Motor neuron (in vitro differentiated cells): ENCODE data around the gene PCSK6. TPM values are rescaled to one million over a fixed set of nuclear protein-coding genes. Genes with fewer than 3 reads are reported as not detected.
"Not testable (repeated sequence)": the region's sequence is repeated elsewhere in the genome, so short reads cannot be mapped to it uniquely, and the experiment has no call there.

Experiments
- ATAC-seq, 8 experiments: fragments of 200-7000 bp; cut with Tn5 transposase; replicated peaks in 6 of 8; 2 replicates each; pipeline ENCODE4 v1.8.0; 2021; ENCODE audit warnings: mild to moderate bottlenecking in 8 of 8, moderate library complexity in 8 of 8
- H3K27ac ChIP-seq, 2 donors: fragments of 250-450 bp; sonication (Bioruptor Pico); 2 replicates each; pipeline ENCODE4 v1.9.0; 2021; ENCODE audit warnings: antibody characterized with exemption in 2 of 2, mild to moderate bottlenecking in 2 of 2, moderate library complexity in 1 of 2
- H3K4me1 ChIP-seq, 2 donors: fragments of 250-450 bp; sonication (Bioruptor Pico); replicated peaks in 1 of 2; 2 replicates each; pipeline ENCODE4 v1.6.1; 2021; ENCODE audit warnings: antibody characterized with exemption in 2 of 2, mild to moderate bottlenecking in 2 of 2, moderate library complexity in 1 of 2
- H3K4me3 ChIP-seq, 5 donors: fragments of 250-450 bp; sonication (Bioruptor Pico); 2 replicates each; pipeline ENCODE4 v1.9.0; 2021; ENCODE audit warnings: antibody characterized with exemption in 5 of 5, mild to moderate bottlenecking in 5 of 5, moderate library complexity in 4 of 5
- WGBS, 10 experiments: fragments of 450-650 bp; shearing (Covaris generic); methylation state at CpG; one replicate each; pipeline ENCODE4 v1.0.0; 2022; 5-methylcytosine and 5-hydroxymethylcytosine counted together
- in situ Hi-C, 9 experiments: fragments of 400-800 bp; cut with MboI; loops; one replicate each; pipeline ENCODE4 v1.15.0; 2021; ENCODE audit warnings: low sequenced_read_pairs in 9 of 9, low pct_unique_long_range_greater_than_20kb in 2 of 9; ENCODE audit not compliant: unreplicated experiment in 9 of 9
- total RNA-seq, 8 experiments: library from RNA; unstranded; fragments of 300-600 nt; gene quantifications; 2 replicates each; pipeline versions ENCODE4 v1.2.3 to v1.2.4, GENCODE V29; 2022

The PCSK6 gene
- total RNA-seq, 8 experiments from 2014 or later = 1.5 to 9.9 (median 3.7) TPM

DNA sequence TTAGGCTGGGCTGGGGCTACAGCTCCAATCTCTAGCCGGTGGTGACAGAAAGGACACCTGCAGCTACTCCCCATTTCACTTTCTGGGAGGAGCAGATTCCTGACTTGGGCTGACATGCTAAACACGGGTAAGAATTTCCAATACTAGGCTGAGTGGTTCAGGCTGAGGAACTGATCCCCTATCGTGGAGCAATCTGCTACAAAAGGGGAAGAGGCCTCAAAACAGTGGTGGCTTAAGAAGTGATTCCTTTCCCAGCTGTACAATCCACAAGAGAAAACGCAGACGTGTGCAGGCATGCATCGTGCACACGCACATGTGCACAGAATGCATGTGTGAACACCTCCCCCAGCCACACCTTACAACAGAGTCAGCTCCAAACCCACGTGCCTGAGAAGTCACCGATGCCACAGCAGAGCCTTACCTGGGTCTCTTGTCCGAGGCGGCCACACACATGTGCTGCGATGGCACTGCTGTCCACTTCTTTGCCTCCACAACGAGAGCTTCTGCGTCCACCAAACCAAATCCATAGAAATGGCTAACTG, 107.8 kb downstream of the PCSK6 start:
- ATAC-seq = no peak
- H3K27ac ChIP-seq = no peak overlapping the region
- no peak overlapping the region for H3K4me3 ChIP-seq
- WGBS, 10 experiments = 24 to 100% (median 78%) methylated on average over 1 to 5 of the region's 14 CpGs; no CpG with 5 or more reads in 4 of the 10 experiments
- in situ Hi-C loops = no loop called here
- H3K4me1 ChIP-seq = no peaks in the 10 kb centered on the region

DNA sequence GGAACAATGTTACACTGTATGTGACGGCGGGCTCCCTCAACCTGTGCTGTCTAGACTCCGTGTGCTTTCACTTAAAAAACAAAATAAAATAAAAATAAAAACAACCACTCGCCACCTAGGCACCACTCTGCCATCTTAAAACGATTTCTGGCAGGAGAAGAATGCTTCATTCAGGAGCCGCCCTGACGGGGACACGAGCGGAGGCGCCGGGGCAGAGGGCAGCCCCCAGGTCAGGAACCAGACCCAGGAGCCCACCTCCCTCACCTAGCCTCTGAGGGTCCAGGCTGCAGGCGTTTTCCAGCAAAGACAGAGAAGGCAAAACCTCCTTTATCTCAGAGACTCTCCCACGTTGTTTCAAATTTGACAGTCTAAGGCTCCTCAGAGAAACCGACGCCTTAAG, 109.4 kb downstream of the PCSK6 start:
- Histone ChIP-seq H3K27ac (no peak overlapping the region), H3K4me3 (no peak overlapping the region), H3K4me1 (no peaks in the 10 kb centered on the region)
- in situ Hi-C loops = no loop called here
- WGBS, 10 experiments = 57 to 100% (median 74%) methylated on average over 2 to 13 of the region's 15 CpGs; no CpG with 5 or more reads in 1 of the 10 experiments
- no peak for ATAC-seq

DNA sequence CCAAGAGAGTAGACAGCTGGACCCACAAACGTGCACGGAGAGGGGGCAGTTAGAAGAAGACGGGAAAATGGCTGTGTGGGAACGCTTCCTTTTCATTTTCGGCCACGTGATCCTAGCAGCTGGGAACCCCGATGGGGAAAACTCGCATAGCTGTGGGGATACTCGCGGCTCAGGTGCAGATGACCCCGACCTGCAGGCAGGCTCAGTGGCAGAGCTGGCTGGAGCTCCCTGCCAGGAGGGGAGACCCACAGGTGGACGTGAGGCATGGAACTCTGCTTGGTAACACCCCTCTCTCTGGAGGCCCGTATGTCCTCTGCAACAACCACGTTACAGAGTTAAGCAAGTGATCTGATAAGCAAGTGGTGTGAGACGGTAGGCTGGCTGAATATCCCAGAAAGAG, 109.9 kb downstream of the PCSK6 start:
- WGBS, 10 experiments = 40 to 82% (median 71%) methylated on average over 1 to 10 of the region's 15 CpGs; no CpG with 5 or more reads in 4 of the 10 experiments
- H3K4me1 ChIP-seq = no peaks in the 10 kb centered on the region
- H3K4me3 ChIP-seq = no peak overlapping the region
- no peak overlapping the region for H3K27ac ChIP-seq
- ATAC-seq = no peak
- in situ Hi-C loops = no loop called here

DNA sequence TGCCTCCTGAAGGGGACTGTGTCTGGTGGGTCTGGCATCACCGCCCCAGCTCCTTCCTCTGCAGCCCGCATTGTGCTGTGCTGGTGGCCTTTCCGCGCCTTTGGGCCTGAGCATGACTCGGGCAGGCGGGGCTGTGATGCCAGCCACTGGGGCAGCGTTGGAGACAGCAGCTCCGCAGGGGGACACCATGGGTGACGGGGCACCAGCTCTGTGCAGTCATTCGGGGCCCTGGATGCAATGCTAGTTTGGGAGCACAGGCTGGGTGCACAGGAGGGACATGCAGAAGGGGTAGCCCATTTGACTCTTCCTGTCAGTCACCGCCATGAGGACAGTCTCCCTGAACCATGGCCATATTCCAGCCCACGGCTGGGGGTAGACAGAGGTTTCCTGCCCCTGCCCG, 110.6 kb downstream of the PCSK6 start:
- Histone ChIP-seq H3K4me3 (no peak overlapping the region), H3K27ac (no peak overlapping the region), H3K4me1 (no peaks in the 10 kb centered on the region)
- 56 to 96% methylated on average over 4 to 5 of the region's 13 CpGs; no CpG with 5 or more reads in 8 of the 10 experiments for WGBS, 10 experiments
- in situ Hi-C loops = no loop called here
- no peak for ATAC-seq

GRCh38 chr15:101378171-101378755, 111.2 kb downstream of the PCSK6 start:
- H3K4me1 ChIP-seq = no peaks in the 10 kb centered on the region
- ATAC-seq = no peak
- no peak overlapping the region for H3K4me3 ChIP-seq
- no peak overlapping the region for H3K27ac ChIP-seq
- in situ Hi-C loops = no loop called here
- 0 to 88% (median 71%) methylated on average over 1 to 8 of the region's 10 CpGs; no CpG with 5 or more reads in 4 of the 10 experiments for WGBS, 10 experiments

- 53 to 88% (median 80%) methylated on average over 1 to 6 of the region's 14 CpGs; no CpG with 5 or more reads in 3 of the 10 experiments for WGBS, 10 experiments
- no peak overlapping the region for H3K4me3 ChIP-seq
- H3K27ac ChIP-seq = no peak overlapping the region
- in situ Hi-C loops = no loop called here
- no peaks in the 10 kb centered on the region for H3K4me1 ChIP-seq
- no peak for ATAC-seq
These were observed 112.7 kb downstream of the PCSK6 start for GRCh38 chr15:101376615-101377395.

- H3K4me3 ChIP-seq, ATAC-seq, H3K27ac ChIP-seq, H3K4me1 ChIP-seq, in situ Hi-C loops: not testable (repeated sequence)
- WGBS, 10 experiments = 61 to 98% (median 80%) methylated on average over 1 to 9 of the region's 15 CpGs; no CpG with 5 or more reads in 3 of the 10 experiments
These were observed 114.5 kb downstream of the PCSK6 start for GRCh38 chr15:101375006-101375405.

- no peak overlapping the region for H3K4me3 ChIP-seq
- in situ Hi-C loops = no loop called here
- ATAC-seq = no peak
- no peak overlapping the region for H3K27ac ChIP-seq
- 50 to 100% (median 100%) methylated on average over 1 to 6 of the region's 6 CpGs; no CpG with 5 or more reads in 5 of the 10 experiments for WGBS, 10 experiments
- no peaks in the 10 kb centered on the region for H3K4me1 ChIP-seq
These were observed 115.2 kb downstream of the PCSK6 start for GRCh38 chr15:101374326-101374725.

- Histone ChIP-seq H3K4me3 (no peak overlapping the region), H3K27ac (no peak overlapping the region), H3K4me1 (no peaks in the 10 kb centered on the region)
- in situ Hi-C loops = no loop called here
- 21 to 77% (median 66%) methylated on average over 1 to 3 of the region's 3 CpGs for WGBS, 10 experiments
- ATAC-seq = no peak
These were observed 115.9 kb downstream of the PCSK6 start for GRCh38 chr15:101373577-101373976.

GRCh38 chr15:101372960-101373525, 116.5 kb downstream of the PCSK6 start:
- no peak overlapping the region for H3K27ac ChIP-seq
- in situ Hi-C loops = no loop called here
- no peak overlapping the region for H3K4me3 ChIP-seq
- peak in 5 of 8 experiments; percentile 15 to 83 (median 65) for ATAC-seq
- WGBS, 10 experiments = 0 to 83% (median 50%) methylated on average over 2 to 9 of the region's 11 CpGs; no CpG with 5 or more reads in 3 of the 10 experiments
- no peaks in the 10 kb centered on the region for H3K4me1 ChIP-seq

DNA sequence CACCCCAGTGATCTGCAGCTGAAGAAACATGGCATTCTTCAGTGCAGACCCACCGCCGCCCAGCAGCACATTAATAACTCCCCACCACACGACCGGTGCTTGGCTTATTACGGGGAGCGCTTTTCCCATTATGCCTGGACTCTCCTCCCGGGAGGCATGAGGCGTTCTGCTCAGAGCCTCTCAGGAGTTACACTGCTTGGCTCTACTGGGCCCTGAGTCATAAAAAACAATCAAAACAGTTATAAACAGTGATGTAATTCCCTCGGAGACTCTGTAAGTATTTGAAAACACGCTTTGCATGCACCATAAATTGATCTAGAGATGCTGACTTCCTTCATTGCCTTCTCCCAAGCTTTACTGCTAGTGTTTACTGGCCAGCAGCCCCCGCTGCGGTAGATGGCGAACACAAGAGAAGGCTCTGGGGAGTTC, 117.3 kb downstream of the PCSK6 start:
- Histone ChIP-seq H3K4me3 (no peak overlapping the region), H3K4me1 (no peaks in the 10 kb centered on the region), H3K27ac (no peak overlapping the region)
- in situ Hi-C loops = no loop called here
- WGBS, 10 experiments = 7 to 92% (median 63%) methylated on average over 1 to 5 of the region's 13 CpGs; no CpG with 5 or more reads in 2 of the 10 experiments
- peak; percentile 44 to 95 (median 86) for ATAC-seq

- in situ Hi-C loops = no loop called here
- Histone ChIP-seq H3K4me3 (no peak overlapping the region), H3K4me1 (no peaks in the 10 kb centered on the region), H3K27ac (no peak overlapping the region)
- WGBS, 10 experiments = 76 to 89% (median 85%) methylated on average over 1 to 11 of the region's 11 CpGs; no CpG with 5 or more reads in 6 of the 10 experiments
- no peak for ATAC-seq
These were observed 118.0 kb downstream of the PCSK6 start for GRCh38 chr15:101371519-101371918.

GRCh38 chr15:101371081-101371480, 118.4 kb downstream of the PCSK6 start:
- in situ Hi-C loops = no loop called here
- ATAC-seq = no peak
- H3K4me3 ChIP-seq = no peak overlapping the region
- no peak overlapping the region for H3K27ac ChIP-seq
- WGBS, 10 experiments = 33 to 100% (median 98%) methylated on average over 1 to 7 of the region's 7 CpGs; no CpG with 5 or more reads in 4 of the 10 experiments
- no peaks in the 10 kb centered on the region for H3K4me1 ChIP-seq
